HG03342 (cell line): Measurements from ENCODE around the gene SORCS3.
A peak's percentile ranks its signal among the peaks of the same experiment; 100 is the strongest.

ENCODE experiments used
- ATAC-seq: cut with Tn5 transposase; IDR thresholded peaks from one replicate; pipeline ENCODE4 v1.9.1; 2021; ENCODE audit warnings: mild to moderate bottlenecking, moderate library complexity; ENCODE audit not compliant: unreplicated experiment

The SORCS3 gene

DNA sequence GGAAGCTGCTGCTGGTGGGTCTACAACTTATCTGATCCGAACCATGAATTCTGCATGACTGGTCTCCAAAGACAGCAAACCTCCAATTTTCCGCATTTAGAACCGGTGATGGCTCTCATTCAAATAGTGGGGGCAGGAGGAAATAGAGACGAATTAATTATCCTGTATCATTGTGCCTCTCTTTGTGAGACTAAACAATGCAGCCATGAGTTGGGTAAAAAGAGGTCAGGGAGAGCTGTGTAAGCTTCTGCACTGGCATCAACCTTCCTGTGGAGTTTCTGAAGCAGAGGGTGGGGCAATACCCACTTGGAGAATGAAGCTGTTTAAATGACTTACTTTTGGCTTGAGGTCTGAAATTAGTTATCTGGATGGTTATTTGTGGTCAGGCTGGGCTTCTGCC, 266.4 kb downstream of the SORCS3 start:
- ATAC-seq = no peak

DNA sequence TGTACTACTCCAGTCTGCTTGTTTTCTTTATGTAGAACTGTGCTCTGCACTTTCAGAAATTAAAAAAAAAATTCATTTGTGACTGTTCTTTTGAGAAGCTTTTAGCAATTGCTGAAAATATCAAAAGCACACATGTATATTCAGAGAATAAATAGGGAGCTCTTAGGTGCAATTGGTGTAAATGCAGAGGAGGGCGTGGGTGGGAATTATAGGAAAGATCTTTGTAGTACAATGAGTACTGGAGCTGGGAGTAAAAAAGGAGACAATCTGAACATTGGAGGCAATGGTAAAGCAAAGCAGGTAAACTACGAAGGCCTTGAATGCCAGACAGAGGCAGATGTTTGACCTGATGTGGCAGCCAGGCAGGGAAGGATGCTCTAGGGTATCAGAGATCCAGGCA, 267.5 kb downstream of the SORCS3 start:
- no peak for ATAC-seq

DNA sequence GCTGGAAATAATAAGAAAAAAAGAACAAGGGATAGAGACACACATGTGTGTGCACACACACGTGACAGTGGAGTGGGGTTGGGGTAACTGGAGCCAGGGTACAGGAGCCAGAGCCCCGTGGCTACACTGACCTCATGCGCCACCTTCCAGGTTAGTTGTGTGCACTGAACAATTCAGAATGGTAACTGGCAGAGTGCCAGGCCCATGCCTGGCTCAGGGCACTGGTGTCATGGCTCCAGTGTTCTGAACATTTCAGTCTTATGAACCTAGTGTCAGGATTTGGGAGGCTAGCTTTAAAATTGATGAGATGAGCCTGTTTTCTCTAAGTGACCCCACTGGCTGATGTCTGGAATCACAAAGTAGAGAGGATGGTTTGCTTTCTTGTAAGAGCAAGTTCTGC, 269.6 kb downstream of the SORCS3 start:
- ATAC-seq = no peak

DNA sequence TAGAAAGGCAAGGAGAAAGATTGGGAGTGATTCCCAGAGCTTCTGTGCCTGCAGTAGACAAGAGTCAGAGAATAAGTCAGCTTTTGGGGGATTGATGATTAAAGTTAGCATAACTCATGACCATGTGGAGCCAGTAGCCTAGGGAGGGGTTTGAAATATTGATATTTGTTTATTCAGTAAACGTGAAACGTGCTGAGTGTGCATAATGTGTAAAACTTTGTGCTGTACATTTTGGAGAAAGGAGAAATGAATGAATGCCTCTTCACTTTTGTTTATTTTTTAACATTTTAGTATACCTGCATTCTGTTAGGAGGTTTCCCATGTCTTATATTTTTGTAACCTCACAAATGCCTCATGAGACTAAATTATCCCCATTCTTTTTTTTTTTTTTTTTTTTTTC, 272.3 kb downstream of the SORCS3 start:
- ATAC-seq = no peak

DNA sequence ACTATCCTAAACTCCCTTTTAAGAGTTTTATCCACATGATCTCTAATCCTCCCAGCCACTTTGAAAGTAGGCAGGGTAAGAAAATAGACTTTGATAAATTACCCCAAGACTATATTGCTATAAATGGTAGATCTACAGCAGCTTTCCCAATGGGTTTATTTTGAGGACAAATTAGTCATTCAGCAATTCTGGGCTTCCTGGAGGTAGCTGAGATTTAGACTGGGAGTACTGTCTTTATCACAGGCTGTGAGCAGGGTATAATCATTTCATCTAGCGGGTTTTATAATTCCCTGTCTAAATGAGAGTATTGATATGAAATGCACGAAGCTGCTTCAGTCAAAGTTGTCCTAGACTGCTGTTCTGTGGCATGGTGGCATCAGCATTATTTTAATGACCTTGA, 279.4 kb downstream of the SORCS3 start:
- no peak for ATAC-seq

DNA sequence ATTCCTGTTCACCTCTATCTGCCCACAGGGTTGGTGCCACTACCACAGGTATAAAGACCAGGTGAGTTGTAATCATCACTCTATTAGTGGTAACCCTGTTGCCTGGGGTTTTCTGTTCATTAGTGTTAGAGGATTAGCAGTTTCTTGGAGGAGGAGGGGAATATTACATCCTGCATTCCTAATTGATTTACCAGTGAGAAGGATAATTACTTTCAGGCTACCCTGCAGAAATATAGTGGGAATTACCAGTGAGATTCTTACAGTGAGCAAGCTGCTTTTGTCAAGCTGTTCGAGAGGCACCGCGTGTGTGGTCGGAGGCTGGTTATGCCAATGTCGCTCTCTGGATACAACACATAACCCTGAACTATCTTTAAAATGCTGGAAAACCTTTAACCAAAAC, 280.7 kb downstream of the SORCS3 start:
- no peak for ATAC-seq

DNA sequence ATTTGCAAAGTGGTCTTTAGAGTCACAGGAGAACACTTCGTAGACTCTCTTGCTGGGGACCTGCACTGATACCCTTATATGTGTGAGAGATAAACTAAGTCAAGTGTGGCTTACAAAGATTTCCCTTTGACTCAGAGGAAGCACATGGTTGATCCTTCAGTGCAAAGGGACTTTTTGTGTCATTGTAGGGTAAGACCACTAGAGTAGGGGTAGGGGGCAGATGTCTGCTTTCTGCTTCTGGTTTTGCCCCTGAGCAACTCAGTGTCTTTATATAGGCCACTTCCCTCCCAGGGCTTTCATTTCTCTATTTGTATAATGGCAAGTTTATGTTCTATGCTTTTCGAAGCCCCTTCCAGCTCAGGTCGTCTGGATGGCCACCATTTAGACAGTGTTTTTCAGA, 281.7 kb downstream of the SORCS3 start:
- ATAC-seq = peak; percentile 81

DNA sequence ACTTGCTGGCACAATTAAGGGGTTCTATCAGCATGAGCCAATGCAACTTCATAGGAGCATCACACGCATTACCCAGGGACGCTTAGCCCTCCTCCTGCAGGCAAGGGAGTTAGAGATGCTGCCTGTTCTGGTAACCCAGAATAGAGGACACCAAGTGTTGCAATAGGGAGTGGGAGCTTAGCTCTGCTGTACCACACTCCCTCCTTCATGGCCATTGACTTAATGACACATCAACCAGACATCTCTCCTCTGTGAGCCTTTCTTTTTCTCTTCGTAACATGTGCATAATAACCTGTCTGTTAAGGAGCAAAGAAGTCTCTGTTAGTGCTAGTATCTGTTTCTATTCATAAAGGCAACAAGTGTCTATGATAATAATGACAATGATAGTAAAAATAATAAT, 282.4 kb downstream of the SORCS3 start:
- ATAC-seq = no peak

DNA sequence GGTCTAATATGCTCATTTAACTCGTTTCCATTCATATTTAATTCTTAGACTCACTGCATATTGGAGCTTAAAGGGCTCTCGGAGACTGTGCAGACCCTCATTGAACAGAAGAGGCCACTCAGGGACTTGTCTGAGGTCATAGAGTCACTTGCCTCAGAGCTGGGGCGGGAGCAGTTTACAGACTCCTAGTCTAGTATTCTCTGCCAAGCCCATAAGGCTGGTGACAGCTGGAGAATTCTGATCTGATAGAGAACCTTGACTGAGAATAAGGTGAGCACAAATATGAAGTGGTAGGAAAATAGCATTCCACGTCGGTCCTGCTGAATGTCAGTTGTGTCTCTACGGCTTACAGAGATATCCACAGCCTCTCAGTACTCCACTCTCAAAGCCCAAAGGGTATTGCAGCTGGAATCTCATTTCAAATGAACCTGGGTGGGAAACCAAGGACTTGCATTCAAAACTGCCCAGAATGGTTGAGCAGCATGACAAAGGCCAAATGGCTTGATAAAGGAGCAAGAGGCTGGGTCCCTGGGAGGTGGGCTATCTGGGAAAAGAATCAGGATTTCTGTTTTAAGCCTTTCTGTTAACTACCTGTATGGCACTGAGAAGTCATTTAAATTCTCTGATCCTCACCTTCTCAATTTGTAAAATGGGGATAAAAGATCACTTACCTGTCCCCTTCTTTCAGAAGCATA, 283.2 kb downstream of the SORCS3 start:
- ATAC-seq = no peak

DNA sequence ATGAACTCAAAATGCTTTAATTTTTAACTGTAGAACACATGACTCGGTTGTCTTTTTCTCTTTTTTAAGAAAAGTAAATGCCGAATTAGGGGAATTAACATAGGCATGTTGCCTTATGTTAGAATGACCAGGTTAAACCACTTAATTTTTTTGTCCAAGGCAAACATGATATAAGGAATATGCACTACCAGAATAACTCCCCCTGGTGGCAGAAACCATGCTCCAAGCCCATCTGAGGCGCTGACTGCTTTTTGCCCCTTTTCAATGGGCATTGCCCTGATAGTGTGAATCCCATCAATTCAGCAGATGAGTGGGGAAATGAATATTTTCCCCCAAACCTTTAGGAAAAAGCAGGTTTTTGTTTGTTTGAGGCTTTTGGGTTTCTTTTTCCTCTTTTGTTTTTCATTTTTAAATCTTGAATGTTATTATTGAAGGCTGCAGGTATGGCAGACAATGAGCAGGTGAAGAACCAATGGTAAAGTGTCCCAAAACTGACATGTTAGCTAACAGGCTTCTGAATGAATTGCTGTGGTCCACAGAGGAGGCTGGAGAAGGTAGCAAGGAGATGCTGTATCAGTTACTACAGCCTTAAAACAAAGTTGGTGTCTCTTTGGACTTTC, 284.3 kb downstream of the SORCS3 start:
- ATAC-seq = no peak

DNA sequence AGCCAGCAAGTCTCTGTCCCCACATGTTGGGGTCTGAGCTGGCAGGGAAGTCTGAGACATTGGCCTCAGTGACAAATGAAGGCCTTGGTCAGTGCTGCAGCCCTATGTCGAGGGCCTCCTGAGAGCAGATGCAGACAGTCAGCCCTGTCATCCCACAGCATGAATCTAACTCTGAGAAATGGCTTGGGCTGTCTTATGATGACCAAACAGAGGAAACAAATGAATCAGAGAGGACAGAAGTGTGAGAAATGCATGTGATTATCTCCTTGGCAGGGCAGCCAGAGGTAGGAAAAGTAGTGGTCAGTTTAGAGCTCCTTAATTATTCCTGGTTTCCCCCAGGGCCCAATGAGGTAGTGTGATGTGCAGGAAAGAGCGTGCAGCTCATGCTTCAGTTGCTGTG, 287.6 kb downstream of the SORCS3 start:
- ATAC-seq = no peak

DNA sequence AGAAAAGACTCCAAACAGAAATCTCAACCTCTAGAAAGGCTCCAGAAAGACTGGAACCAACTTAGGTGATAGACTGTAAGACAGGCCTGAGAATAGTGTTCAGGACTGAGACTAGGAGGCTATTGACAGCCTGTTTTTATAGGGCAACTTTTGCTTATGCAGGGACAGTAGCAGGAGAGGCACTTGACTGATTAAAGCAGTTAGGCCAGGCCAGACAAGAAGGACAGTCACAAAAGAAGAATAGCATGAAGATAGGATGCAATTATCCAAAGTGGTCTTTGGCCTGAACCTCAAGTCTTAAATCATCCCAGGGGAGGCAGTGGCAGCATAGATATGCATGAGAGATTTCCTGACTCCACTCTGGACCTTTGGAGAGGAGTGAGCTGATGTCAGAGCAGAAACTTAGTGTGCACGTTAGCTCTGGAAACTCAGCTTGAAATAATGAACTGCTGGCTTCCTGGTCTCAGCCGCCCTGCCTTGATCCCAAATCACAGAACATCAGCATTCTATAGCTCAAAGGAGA, 290.6 kb downstream of the SORCS3 start:
- no peak for ATAC-seq

DNA sequence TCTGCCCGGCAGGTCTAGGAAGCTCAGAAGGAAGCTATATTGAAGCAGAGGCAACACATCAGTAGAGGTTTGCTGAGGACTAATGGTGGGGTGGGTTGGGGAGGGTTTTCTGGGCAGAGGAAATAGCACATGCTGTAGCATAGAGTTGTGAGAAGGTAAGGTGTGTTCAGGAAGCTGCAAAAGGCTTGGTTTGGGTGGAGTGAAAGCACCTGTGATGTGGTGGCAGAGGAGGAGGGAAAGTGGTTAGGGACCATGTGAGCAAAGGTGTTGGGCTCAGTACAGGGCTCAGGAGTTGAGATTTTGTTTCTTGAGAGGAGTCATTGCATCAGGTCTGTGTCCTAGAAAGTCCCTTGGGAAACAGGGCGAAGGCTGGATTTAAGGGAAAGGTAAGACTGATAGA, 294.6 kb downstream of the SORCS3 start:
- ATAC-seq = no peak

DNA sequence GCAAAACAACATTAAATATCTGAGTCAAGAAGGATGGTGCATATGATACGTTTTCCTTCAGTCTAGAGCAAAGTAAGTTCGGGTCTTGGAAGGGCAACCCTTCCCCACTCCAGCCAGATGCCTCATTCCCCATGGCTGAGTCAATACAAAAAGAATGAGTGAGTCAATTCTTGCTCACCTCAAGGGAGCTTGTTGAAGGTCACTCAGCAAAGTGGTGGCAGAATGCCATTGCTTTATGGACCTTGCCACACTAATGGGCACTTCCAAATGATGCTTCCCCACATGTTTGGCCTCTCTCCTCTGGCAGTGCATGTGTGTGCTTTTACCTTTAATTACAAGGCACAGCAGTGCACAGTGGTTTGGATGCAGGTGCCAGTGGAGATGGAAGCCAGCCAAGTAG, 296.5 kb downstream of the SORCS3 start:
- no peak for ATAC-seq

DNA sequence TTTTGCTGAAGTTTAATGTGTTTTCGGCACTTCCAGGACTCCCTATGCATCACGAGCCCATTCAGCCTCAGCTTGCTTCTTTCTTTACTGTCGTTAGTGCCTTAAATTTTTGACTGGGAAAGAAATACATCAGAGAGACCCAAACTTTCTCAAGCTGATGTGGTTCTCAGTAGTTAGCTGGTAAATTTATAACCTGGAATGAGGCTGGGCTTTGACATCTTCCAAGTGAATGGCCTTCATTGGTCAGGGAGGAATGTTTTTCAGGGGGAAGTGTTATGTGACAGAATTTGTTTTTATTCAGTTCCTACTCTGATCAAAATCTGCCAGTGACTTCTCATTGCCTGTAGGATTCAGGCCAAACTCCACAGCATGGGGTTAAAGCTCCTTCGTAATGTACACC, 296.9 kb downstream of the SORCS3 start:
- ATAC-seq = no peak

DNA sequence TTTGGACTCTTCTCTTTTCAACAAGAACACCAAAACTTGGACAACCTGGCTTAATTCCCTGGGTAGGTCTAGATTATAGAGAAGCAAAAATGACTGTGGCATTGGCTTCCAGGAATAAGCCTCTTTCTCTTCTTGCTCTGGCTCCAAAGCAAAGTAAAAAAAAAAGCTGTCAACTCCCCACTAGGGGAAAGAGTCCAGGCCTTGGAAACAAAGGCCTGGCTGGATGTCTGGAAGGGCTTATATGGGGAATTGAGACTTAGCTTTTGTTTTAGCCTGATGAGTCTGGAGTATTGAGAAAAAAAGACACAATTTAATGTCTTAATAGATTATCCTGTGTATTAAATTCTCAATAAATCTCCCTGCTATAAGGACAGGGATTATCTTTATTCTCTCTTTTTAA, 300.6 kb downstream of the SORCS3 start:
- no peak for ATAC-seq

DNA sequence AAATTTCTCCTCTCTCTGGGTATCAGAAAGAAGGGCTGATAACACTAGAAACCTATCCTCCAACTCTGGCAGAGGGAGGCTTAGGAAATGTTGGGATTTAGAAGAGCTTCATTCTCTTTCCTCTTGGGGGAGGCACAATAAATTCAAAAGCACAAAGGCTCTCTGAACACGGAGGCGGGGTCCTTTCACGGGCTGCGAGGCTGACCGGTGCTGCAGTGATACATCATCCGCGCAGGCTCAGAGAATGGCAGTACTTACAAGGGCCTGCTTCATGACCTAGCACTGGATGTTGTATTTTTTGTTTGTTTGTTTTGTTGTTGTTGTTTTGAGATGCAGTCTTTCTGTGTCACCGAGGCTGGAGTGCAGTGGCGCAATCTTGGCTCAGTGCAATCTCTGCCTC, 306.2 kb downstream of the SORCS3 start:
- ATAC-seq = no peak

DNA sequence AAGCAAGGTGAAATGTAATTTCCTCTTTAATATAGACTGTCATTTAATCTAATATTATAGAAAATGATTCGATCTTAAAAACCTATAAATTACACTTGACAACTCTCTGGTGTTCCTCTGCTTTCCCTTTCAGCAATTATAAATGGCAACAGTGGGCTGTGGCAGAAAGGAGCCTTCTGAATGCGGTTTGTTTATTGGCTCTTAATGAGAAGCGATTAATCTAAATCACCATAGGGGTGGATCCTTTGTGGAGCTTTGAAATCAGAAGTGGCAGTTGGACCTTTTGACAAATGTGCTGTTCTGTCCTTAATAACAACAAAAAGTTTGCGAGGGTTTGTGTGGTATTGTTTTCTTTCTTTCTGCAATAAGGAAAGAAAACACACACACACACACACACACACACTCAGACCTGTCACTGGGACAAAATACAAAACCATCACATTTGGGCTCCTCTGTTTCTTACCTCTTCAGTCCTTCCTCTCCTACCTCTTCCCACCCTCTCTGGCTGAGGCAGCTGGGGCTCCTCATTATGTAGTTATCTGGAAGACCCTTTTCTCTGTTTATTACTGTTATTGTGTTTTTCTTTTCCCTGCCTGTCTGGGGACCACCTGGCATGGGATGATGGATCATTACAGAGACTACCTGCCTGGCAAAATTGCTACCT, 316.2 kb downstream of the SORCS3 start:
- no peak for ATAC-seq

DNA sequence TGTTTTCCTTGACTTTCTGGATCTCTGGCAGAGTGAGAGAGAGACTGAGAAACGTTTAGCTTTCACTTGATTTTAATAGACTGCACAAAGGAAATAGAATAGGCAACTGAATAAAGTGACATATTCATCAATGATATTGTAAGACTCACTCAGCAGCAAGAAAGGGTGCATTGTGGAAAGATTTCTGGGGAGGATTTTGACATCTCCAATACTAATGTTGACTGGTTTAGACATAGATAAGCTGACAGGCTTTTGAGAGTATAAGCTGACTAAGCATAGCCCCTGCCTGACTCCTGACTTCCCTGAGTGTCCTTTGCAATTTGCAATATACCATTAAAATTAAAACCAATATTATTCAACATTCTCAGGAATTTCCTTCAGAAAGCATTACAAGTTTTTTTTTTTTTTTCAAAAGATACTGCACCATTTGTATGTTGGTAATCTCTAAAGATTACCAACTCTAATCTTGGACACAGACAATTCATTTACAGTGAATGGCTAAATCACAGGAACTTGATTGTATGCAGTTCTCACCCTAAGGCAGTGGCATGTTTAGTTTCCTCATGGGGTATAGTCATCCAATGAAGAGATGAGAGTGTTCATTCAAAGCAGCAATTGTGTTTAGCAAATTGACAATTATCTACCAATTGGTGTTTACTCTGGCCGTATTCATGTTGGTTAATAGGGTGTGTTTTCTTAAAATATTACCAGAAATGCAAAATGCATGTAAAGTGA, 325.6 kb downstream of the SORCS3 start:
- ATAC-seq = no peak

DNA sequence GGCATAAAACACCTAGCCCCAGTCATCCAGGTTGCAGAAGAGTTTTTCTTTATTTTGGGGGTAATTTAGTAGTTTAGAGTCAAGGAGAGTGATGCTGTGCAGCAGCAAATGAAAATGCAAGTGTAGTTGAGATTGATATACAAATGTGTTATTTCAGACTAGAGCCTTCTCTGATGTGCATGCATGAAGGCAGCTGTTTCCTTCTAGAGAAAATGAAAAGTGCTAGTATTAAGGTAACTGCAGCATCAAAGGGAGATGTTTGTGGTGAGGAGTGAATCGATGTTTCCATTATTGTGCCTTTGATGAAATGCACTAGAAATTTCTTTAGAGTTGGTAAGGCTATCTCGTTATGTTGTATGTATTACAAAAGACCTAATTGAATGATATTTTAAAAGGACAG, 339.3 kb downstream of the SORCS3 start:
- no peak for ATAC-seq

DNA sequence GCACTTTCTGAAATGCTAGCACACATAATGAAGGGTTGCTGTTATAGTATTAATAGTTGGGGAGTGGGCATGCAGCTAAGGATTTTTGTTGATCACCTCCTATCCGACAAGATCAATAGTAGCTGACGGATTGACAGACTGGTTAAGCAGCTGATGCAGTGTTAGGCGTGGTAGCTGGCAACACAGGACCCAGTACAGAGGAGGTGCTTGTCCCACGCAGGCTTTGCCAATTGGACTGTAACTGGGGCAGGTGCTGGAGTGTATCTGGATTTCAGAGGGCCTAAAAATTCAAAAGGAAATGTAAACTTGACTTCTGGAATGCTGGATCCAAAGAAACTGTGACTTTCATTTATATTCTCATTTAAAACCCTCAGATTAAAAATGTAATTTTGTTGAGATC, 340.9 kb downstream of the SORCS3 start:
- no peak for ATAC-seq

DNA sequence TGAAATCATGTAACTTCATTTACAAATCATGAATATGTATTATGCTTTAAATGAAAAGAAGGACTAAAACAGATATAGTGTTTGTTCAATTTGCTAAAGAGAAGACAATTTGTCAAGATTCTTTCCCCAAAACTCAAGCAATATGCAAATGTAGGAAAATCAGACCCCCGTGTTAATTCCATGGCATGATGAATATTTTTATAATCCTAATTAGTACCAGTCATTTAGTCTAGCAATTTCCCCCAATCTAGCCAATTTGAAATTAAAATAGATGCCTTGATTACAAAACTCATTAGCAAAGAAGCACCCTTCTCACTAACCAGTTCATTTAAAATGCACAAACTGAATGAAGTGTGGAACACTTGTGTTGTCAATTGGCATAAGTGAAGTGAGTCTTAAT, 347.6 kb downstream of the SORCS3 start:
- no peak for ATAC-seq
